Glutamatergic neuron (in vitro differentiated cells): ENCODE results near the gene MAST4. TPM values are rescaled to one million over a fixed set of nuclear protein-coding genes. Genes with fewer than 3 reads are reported as not detected.

Experiments
- DNase-seq: peaks from one replicate; pipeline ENCODE4 v3.0.0; 2022
- H3K27ac Mint-ChIP-seq: one replicate; pipeline ENCODE4 v1.8.0; 2020; ENCODE audit warnings: mild to moderate bottlenecking, mixed read lengths, inconsistent platforms; ENCODE audit not compliant: unreplicated experiment
- H3K27me3 Mint-ChIP-seq: one replicate; pipeline ENCODE4 v1.8.0; 2020; ENCODE audit warnings: mild to moderate bottlenecking, moderate library complexity, mixed read lengths, inconsistent platforms; ENCODE audit not compliant: unreplicated experiment
- H3K36me3 Mint-ChIP-seq: one replicate; pipeline ENCODE4 v1.8.0; 2020; ENCODE audit warnings: mild to moderate bottlenecking, mixed read lengths, inconsistent platforms; ENCODE audit not compliant: unreplicated experiment
- H3K4me1 Mint-ChIP-seq: one replicate; pipeline ENCODE4 v1.8.0; 2020; ENCODE audit warnings: mild to moderate bottlenecking, low read depth, mixed read lengths, inconsistent platforms; ENCODE audit not compliant: unreplicated experiment
- H3K4me3 Mint-ChIP-seq: one replicate; pipeline ENCODE4 v1.8.0; 2020; ENCODE audit warnings: mild to moderate bottlenecking, mixed read lengths, inconsistent platforms; ENCODE audit not compliant: unreplicated experiment
- H3K9me3 Mint-ChIP-seq: one replicate; pipeline ENCODE4 v1.8.0; 2020; ENCODE audit warnings: mild to moderate bottlenecking, moderate library complexity, mixed read lengths, inconsistent platforms; ENCODE audit not compliant: unreplicated experiment
- CTCF ChIP-seq: fragments of 200-600 bp; sonication (generic); IDR thresholded peaks from one replicate; pipeline ENCODE4 v1.5.0; 2021; ENCODE audit not compliant: partially characterized antibody, unreplicated experiment
- total RNA-seq: library from RNA; stranded (reverse); fragmentation: NEBNext Ultra II Directional; extraction: Animal tissue kit (Norgen Biotek cat#: 25700); gene quantifications from one replicate; pipeline ENCODE4 v1.2.1, GENCODE V29; 2021; ENCODE audit not compliant: unreplicated experiment

Gene MAST4
- total RNA-seq, 1 donor from 2014 or later: 11.5 TPM

GRCh38 chr5:66805514-66806430 lies 209.6 kb downstream of the MAST4 start:
- Mint-ChIP-seq H3K9me3 (no peaks in the 10 kb centered on the region), H3K27ac (no peak overlapping the region), H3K36me3 (no peaks in the 10 kb centered on the region)

DNA sequence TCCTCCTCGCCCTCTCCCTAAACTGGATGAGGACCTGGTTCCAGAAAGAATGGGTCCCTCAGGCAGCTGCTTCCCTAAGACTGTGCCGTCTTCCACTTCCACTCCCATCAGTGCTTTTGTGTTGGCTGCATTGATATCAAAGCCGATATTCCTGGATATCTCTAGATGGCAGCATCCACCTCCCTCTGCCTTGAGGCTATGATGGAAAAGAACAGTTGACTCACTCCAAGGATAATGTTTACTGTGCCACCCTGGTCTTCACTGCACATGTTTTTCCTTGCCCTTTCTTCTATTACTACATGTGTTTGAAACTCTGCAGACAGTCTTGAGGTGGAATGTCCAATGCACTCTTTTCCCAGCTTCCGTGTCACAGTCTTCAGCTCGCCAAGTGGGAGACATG lies 211.6 kb downstream of the MAST4 start:
- Mint-ChIP-seq H3K4me3 (no peak overlapping the region), H3K27ac (no peak overlapping the region), H3K36me3 (no peaks in the 10 kb centered on the region), H3K27me3 (no peaks in the 10 kb centered on the region), H3K9me3 (no peaks in the 10 kb centered on the region), H3K4me1 (peaks cover 2% of the 10 kb centered on the region)
- DNase-seq: no peak
- TF ChIP-seq CTCF: no peak

More at GRCh38 chr5:66805514-66806430, 209.6 kb downstream of the MAST4 start:
- TF ChIP-seq CTCF: no peak
- Mint-ChIP-seq H3K4me3 (no peak overlapping the region), H3K27me3 (no peaks in the 10 kb centered on the region), H3K4me1 (no peaks in the 10 kb centered on the region)
- no peak for DNase-seq

DNA sequence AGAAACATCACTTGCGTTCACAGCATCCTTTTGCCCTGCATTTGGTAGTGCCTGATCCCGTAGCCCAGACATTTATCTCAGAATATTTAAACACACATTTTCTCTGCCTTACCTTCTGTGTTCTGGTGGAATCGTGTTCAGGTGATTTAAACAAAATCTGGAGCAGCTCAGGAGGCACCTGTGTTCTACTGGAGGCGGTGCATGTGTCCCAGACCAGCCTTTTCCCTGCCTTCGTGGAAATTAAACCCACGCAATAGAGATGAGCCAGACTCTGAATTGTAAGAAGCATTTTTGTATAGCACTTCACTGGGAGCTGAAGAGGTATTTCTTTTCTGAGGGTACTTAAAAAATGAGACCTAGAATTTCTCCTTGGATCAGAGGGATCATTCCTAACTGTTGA lies 212.5 kb downstream of the MAST4 start:
- no peak overlapping the region for H3K27ac Mint-ChIP-seq
- no peaks in the 10 kb centered on the region for H3K9me3 Mint-ChIP-seq
- TF ChIP-seq CTCF: no peak
- DNase-seq: no peak
- H3K4me3 Mint-ChIP-seq: no peak overlapping the region
- H3K36me3 Mint-ChIP-seq: no peaks in the 10 kb centered on the region
- H3K4me1 Mint-ChIP-seq: peaks cover 4% of the 10 kb centered on the region
- no peaks in the 10 kb centered on the region for H3K27me3 Mint-ChIP-seq

- H3K27ac Mint-ChIP-seq: no peak overlapping the region
- H3K4me3 Mint-ChIP-seq: no peak overlapping the region
- no peaks in the 10 kb centered on the region for H3K9me3 Mint-ChIP-seq
- DNase-seq: no peak
- H3K4me1 Mint-ChIP-seq: peaks cover 11% of the 10 kb centered on the region
- no peaks in the 10 kb centered on the region for H3K27me3 Mint-ChIP-seq
- TF ChIP-seq CTCF: no peak
- no peaks in the 10 kb centered on the region for H3K36me3 Mint-ChIP-seq
Observed at GRCh38 chr5:66810151-66810550, 214.0 kb downstream of the MAST4 start.

DNA sequence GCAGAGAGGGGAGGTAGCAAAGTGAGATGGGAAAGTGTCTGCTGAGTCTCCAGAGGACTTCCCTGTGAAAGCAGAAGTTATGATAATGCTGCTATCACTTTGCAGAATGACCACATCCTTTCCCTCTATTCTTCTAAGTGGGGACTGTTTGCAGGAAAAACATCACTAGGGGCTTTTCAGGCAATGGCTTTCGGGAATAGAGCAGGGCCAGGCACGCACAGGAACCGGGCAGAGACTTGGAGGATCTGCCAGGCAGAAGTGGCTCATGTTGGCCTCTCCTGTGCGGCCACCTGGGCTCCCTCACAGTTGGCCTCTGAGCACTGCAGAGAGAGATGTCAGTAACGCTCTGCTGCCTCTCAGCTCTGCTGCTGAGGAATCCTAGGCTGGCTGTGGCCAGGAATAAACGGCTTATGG lies 214.7 kb downstream of the MAST4 start:
- no peak for TF ChIP-seq CTCF
- Mint-ChIP-seq H3K27me3 (no peaks in the 10 kb centered on the region), H3K27ac (no peak overlapping the region), H3K36me3 (no peaks in the 10 kb centered on the region), H3K4me1 (peaks cover 11% of the 10 kb centered on the region), H3K4me3 (no peak overlapping the region), H3K9me3 (no peaks in the 10 kb centered on the region)
- no peak for DNase-seq
